H4 (cell line): ENCODE measurements around the gene ENTREP3. TPM values are rescaled to one million over a fixed set of nuclear protein-coding genes. Genes with fewer than 3 reads are reported as not detected.

Experiments
- DNase-seq: peaks from one replicate; pipeline ENCODE4 v3.0.0-alpha.2; 2015; ENCODE audit warnings: low spot score
- total RNA-seq: library from RNA; depleted of rRNA; stranded (reverse); fragments of >200 nt; shearing (Covaris generic); gene quantifications from 2 replicates; pipeline ENCODE4 v1.2.3, GENCODE V29; 2014

Gene ENTREP3
- total RNA-seq, 1 experiment from 2014 or later = 5.7 TPM

- peak; percentile 39 for DNase-seq
Observed at GRCh38 chr1:155277902-155278688, 22.8 kb upstream of the ENTREP3 start.

GRCh38 chr1:155277070-155277901 lies 22.0 kb upstream of the ENTREP3 start, which contains the start of gene HCN3:
HCN3 (plus strand) TSS chr1:155277463; CDS start chr1:155277591, 128 bp downstream.
- DNase-seq = peak; percentile 93

GRCh38 chr1:155273343-155274245 lies 18.3 kb upstream of the ENTREP3 start, which contains the start of gene CLK2:
CLK2 (minus strand) TSS chr1:155273504; CDS start chr1:155270977, 2,527 bp downstream.
- peak; percentile 94 for DNase-seq

GRCh38 chr1:155272466-155273342 lies 17.4 kb upstream of the ENTREP3 start:
- peak; percentile 42 for DNase-seq

- DNase-seq = no peak
Observed at GRCh38 chr1:155269381-155269780, 14.1 kb upstream of the ENTREP3 start.

- DNase-seq = no peak
Observed at GRCh38 chr1:155268630-155269029, 13.3 kb upstream of the ENTREP3 start.

- DNase-seq = no peak
Observed at GRCh38 chr1:155267373-155267772, 12.1 kb upstream of the ENTREP3 start.

GRCh38 chr1:155266553-155266952 lies 11.3 kb upstream of the ENTREP3 start:
- DNase-seq = no peak

- no peak for DNase-seq
Observed at GRCh38 chr1:155263067-155263466, 7.8 kb upstream of the ENTREP3 start.

GRCh38 chr1:155261852-155262673 lies 6.8 kb upstream of the ENTREP3 start, which contains the start of gene SCAMP3:
SCAMP3 (minus strand) TSS chr1:155262360; CDS start chr1:155262151, 209 bp downstream.
- peak; percentile 98 for DNase-seq

- no peak for DNase-seq
Observed at GRCh38 chr1:155261493-155261851, 6.2 kb upstream of the ENTREP3 start.

- no peak for DNase-seq
Observed at GRCh38 chr1:155260276-155260675, 5.0 kb upstream of the ENTREP3 start.

- no peak for DNase-seq
Observed at GRCh38 chr1:155256058-155256852, 972 bp upstream of the ENTREP3 start.

- DNase-seq = no peak
Observed at GRCh38 chr1:155254714-155255242, 505 bp downstream of the ENTREP3 start.

- no peak for DNase-seq
Observed at GRCh38 chr1:155254228-155254713, 1.0 kb downstream of the ENTREP3 start.

GRCh38 chr1:155253797-155254196 lies 1.5 kb downstream of the ENTREP3 start:
- no peak for DNase-seq

- no peak for DNase-seq
Observed at GRCh38 chr1:155253208-155253607, 2.1 kb downstream of the ENTREP3 start.

- DNase-seq = no peak
Observed at GRCh38 chr1:155251566-155251965, 3.7 kb downstream of the ENTREP3 start.
